ENCODE measurements around the gene DYRK1B. TPM values are rescaled to one million over a fixed set of nuclear protein-coding genes. Genes with fewer than 3 reads are reported as not detected.
A peak's percentile ranks its signal among the peaks of the same experiment; 100 is the strongest.
"Not testable (repeated sequence)": the region's sequence is repeated elsewhere in the genome, so short reads cannot be mapped to it uniquely, and the experiment has no call there.

Gene DYRK1B
- total RNA-seq, 1 donor from 2014 or later, result 16.7 TPM

DNA sequence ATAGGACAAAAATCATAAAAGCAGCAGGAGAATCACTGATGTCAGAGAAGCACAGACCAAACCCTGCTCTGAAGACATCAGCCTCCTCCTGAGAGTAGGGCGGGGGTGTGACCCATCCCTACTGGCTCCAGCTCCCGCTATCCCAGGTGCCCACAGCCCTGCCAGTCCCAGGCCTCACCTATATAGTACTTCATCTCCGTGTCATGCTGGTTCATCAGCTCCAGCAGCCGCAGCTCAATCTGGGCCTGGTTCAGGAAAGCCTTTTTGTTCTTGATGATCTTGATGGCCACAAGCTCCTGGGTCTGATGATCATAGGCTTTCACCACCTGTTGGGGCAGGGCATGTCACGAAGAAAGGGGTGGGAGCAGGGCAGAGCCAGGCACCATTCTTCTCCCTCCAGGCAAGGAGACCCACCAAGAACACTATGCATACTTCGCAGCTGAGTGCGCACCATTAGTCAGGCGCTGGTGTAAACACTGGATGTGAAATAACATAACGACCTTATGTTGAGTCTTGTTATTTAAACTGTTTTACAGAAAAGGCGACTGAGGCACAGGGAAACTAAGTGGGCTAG, 4.2 kb downstream of the DYRK1B start:
- DNase-seq, result no peak

DNA sequence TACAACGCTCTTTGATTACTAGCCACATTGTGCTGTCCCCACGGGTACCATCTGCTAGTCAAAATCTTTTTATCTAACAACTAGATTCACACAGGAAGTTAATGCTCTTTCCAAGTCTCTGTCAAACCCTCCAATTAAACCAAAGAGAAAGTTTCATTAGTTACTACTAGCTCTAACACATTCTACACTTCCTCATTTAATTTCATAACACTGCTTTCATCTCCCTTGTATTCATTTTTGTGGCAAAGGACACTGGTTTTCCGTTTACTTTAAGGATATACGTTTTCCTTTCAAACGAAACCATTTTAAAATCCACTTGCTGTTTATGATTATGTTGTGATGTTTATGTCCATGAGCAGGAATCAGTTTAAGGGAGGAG, 5.3 kb downstream of the DYRK1B start:
- no peak for DNase-seq

DNA sequence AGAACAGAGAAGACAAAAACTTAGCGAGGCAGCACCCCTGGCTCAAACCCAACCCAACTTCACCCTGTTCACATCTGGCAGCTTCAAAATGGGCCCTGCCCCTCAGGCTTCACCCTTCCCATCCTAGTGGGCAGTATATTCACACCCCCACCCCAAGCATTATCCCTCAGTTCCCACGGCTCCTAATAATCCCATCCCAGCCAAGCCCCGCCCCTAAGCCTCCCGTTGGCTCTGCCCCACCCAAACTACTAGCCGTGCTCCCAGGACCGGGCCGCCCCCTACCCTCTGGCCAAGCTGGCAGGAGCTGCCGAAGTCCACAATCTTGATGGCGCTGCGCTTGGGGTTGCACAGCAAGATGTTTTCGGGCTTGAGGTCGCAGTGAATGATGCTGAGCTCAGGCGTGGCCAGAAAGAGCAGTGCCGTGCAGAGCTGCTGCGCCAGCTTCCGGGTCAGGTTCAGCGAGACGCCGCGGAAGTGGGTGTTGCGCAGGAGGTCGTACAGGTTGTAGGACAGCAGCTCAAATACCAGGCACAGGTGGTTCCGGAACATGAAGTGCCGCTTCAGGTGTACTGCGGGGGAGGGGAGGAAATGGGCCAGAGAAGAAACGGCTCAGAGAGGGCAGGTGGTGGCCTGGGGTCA, 5.8 kb downstream of the DYRK1B start:
- DNase-seq, result no peak

DNA sequence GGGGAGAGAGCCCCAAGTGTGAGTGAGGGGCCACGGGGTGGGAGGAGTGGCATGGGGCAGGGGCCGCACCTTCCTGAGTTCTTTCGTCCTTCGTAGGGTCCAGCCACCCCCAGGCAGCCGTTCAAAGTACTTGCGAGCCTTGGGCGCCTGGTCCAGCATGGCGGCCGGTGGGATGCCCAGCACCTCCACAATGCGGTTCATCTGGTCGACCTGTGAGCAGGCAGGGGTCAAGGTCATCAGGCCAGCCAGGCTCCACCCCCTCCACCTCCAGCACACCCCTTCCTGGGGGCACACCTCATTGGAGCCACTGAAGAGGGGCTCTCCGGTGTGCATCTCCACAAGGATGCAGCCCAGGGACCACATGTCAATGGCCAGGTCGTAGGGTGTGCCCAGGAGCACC, 6.7 kb downstream of the DYRK1B start:
- DNase-seq, result no peak

DNA sequence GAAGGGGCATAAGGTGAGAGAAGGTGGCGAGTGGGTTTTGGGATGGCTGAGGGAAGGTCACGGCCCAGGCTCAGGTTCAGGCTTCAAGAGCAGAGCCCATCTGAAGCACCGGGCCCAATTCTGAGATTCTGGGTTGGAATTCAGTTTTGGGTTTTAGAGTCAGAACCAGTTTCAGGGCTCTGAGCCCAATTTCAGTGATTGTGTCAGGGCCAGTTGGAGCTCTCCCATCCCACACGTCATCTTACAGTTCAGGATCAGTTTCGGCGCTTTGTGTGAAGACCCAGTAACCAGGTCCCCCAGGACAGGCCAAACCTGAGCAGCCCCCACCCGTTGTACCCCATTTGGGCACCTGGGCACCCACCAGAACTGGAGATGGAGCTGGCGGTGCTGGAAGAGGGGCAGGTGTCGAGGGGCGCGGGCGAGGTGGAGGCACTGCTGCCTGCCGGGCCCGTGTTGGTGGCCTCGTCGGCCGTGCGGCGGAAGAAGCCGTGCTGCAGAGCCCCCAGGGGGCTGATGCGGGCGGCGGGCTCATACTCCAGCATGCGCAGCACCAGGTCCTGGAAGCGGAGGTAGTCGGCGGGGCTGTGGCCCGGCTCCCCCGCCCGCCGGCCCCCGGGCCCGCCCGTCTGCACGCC, 7.5 kb downstream of the DYRK1B start:
- DNase-seq, result no peak

DNA sequence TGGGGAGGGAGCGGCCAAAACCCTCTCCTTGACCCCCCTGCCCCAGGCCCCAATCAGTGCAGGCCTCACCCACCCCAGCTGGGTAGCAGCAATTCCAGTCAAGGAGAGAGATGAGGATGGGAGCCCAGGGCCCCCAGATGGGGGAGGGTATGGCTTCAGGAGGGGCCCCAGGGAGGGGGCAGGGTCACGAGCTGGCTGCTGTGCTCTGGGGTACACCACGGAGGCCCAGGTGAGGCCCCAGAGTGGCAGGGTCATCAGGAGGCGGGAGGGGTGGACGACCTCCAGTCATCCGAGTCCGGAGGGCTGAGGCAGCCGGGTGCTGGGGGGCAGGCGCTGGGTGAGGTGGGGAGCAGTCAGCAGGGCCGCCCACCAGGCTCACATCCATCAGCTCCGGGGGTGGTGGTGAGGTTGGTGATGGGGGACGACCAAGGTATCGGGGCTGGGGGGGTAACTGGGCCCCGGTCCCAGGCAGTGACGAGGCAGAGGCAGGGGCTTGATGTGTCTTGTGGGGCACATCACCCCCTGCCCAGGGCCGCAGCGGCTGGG, 8.4 kb downstream of the DYRK1B start:
- DNase-seq, result no peak

DNA sequence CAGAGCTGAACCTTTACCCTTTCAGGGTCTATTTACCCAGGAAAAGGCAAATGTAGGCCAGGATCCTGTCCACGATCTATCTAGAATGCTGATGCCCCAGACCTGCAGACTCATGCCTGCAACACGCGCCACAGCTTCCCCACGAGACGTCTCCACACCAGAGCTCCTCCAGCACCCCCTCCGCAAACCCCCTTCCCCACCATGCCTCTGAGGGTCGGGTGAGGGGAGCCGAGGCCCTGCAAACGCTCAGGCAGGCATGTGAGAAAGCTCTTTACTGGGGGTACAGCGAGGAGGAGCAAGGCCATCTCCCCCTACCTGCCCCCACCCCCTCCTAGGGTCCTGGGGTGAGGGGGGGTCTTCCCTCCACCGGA, 8.9 kb downstream of the DYRK1B start:
- DNase-seq, result no peak

DNA sequence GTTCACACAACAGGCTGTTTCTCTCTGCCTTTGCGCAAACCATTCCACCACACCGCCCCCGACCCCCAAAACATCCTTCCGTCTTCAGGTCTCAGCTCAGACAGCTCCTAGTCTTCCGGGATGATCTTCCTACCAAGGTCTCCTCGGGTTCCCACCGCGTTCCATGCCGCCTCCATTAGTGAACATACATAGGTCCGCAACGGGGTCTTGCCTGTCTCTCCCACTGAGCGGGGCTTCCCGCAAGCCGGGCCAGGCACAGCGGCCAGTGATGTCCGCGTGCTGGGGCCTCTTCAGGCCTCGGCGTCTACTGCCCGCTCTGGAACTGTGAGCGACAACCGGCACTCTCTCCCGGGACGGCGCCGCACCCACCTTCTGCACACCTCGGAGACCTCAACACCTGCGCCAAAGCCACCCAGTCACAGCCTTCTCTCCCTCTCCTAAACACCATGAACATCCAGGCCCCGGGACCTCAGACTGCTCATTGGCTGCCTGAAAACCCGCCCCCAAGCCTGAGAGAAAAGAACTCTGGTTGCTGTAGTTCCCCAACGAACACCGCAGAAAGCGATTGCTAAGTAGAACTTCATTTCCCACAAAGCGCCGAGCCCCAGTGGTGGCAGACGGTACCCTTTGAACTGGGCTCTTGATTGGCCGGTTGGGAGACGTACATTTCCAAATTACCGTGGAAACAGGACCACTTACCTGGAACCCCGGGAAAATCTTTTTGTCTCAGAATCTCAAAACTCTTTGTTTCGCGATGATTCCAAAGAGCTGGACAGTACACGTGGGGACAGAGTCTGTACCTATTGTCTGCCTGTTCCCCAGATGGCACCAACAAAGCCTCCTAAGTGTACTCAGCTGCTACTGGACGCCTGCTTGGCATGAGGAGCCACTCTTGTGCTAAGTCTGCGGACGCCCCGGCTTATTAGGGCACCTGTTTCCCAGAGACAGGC, 9.5 kb downstream of the DYRK1B start:
- peak; percentile 95 for DNase-seq

DNA sequence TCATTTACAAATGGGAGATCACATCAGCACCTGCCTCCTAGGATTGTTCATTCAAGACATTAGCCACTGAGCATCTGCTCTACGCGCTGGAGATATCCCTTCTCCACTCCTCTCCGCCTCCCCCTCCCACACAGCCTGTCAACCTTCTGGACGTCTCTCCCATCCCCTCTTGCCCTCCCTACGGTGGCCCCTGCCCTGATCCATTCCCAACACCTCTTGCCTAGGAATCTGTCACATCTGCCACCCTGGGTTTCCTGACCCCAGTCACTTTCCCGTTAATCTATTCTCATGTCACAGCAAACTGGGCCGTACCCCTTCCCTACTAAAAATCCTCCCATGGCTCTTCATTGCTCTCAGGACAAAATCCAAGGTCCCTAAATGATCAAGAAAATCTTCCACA, 10.3 kb downstream of the DYRK1B start:
- DNase-seq, result no peak

DNA sequence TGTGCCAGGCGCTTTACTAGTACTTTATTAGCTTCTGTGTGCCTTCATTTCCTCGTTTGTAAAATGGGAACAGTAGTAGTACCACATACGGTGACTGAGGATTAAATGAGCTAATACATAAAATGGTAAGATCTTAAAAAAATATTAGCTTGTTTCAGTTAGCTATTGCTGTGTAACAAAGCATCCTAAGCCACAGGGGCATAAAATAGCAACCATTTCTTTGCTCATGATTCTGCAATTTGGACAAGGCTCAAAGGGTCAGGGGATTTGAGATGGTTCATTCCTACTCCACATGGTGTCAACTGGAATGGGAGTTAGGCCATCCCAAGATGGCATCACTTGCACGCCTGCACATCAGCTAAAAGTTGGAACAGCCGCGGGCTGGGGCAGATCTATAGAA, 13.3 kb downstream of the DYRK1B start:
- DNase-seq, result no peak

DNA sequence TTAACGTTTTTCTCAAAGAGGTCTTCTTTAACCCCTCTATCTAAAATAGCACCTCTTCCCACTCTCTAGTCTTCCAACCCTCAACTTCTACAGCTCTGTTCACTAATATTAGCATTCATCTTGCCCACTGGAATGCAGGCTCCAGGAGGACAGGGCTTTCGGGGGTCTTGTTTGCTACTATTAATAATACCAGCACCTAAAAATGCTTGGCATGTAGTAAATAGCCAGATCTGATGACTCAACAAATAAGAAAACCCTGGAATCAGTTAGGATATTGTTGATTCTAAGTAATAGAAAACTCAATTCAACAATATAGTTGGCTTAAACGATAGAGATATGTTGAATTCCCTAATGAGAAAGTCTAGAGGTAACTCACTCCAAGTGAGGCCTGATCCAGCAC, 14.2 kb downstream of the DYRK1B start:
- no peak for DNase-seq

DNA sequence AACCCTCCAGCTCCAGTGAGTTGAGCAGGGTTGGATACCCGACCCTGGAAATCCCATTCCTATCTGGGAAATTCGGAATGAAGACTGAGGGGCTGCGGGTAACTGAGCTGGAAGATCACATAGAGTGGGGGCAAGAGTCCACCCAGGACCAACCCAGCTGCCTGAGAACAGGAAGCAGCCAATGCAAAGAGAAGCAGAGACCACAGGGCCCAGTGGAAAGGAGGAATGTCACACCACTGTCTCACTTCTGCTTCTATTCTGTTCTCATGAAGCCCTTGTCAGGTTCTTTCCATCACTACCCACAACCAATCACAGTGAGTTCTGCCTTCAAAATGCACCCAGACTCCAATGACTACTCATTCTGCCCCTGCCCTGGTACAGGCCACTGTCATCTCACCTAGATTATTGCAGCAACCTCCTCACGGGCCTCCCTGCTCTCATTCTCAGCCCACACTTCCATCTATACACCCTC, 15.3 kb downstream of the DYRK1B start:
- DNase-seq, result no peak

DNA sequence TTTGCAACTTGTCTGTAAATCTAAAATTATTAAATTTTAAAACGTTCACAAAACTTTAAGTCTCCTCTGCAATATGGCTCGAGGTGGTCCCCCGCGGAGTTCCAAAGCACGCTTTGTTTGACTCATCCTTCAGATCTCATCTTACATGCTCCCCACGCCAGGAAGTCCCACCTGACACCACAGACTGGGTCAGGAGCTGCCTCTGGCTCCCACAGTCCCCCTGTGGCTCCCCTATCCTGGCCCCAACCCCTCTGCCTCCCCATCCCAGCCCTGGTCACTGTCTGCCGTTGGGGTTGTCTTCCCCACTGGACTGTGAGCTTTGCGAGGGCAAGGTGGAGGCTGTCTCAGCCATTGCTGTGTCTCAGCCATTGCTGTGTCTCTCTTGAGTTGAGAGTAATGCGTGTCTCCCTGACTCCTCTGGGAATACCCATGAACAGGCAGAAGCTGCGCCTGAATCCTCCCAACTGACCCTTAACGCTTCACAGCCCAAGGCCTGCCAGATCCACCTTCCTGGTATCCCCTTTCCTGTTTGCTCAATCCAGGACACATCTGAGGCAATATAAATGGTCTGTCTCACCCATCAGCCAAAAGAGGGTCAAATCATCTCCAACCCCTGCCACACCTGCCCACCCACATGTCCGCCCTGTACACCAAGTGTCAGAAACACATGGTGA, 15.9 kb downstream of the DYRK1B start:
- no peak for DNase-seq

DNA sequence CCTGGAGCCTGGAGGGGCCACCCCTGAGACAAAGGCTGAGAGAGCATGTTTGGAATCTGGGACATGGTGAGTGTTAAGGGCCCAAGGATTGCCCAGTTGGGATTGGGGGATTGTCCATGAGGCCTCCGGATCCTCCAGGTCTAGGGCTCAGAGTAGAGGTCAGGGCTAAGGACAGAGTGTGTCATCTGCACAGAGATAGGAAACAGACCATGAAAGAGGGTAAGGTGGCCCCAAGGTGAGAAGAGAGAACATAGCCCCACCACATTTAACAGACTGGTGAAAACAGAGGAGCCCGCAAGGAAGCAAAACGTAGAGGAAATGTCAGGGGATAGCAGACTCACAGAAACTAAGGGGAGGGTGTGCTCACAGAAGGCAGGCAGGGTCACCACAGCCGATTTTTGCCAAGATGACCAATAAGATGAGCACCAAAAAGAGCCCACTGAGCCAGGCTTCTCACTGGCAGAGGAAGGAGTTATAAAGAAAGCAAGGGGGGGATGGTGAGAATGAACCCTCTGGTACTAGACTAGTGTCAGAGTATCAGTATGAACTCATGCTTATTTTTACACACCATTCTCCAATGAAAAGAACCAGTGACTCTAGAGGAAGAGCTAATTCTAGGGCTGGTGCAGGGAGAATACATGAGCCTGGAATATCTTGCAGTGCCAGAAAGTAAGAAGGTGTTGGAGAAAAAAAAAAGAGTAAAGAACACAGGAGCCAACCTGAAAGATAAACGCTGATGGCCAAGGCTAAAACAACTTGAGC, 17.5 kb downstream of the DYRK1B start:
- DNase-seq, result no peak

DNA sequence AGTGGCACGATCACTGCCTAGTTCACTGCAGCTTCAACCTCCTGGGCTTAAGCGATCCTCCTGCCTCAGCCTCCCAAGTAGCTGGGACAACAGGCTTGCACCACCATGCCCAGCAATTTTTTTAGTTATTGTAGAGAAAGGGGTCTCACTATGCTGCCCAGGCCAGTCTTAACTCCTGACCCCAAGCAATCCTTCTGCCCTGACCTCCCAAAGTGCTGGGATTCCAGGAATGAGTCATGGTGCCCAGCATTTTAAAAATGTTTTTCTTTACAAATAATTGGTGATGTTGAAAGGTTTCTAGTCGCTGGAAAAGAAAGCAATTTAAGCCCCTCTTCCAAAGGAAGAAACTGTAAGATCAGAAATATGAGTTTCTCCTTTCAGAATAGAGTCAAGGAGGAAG, 19.4 kb downstream of the DYRK1B start:
- no peak for DNase-seq

DNA sequence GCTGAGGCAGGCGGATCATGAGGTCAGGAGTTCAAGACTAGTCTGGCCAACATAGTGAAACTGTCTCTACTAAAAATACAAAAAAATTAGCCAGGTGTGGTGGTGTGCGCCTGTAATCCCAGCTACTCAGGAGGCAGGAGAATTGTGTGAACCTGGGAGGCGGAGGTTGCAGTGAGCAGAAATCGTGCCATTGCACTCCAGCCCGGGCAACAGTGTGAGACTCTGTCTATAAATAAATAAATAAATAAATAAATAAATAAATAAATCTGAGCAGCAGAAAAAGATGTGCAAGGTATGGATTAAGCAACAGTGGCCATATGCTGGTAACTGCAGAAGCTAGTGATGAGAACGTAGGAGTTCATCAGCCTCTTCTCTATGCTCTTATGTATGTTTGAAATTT, 19.9 kb downstream of the DYRK1B start:
- not testable (repeated sequence) for DNase-seq

DNA sequence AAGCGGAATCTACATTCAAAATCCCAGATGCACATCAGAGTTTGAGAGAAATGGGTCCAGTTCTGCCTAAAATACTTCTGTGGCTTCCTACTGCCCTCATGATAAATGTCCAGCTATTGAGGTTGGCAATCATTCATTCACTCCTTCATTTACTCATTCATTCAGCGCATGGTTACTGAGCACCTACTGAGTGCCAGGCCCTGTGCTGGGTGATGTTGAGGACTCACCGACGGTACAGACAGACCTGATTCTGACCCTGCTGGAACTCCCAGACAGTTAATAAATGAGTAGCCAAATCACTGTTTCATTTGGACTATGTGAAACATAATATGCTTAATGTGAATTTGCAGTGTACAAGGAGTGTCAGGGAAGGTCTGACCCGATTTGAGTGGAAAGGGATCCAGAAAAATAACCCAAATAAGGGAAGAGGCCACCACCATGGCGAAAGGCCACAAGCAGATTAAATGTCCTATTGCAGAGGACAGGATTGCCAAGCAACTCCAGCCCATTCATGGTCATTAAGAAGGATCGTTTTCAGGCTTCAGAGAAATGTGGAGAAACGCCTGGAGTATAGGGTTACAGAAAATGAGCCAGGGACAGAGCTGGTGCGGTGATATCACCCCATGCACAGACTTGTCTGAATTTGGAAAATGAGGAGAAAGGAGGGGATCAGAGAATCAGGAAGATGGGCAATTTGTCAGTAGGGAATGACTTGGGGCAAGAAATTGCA, 20.5 kb downstream of the DYRK1B start:
- no peak for DNase-seq

DNA sequence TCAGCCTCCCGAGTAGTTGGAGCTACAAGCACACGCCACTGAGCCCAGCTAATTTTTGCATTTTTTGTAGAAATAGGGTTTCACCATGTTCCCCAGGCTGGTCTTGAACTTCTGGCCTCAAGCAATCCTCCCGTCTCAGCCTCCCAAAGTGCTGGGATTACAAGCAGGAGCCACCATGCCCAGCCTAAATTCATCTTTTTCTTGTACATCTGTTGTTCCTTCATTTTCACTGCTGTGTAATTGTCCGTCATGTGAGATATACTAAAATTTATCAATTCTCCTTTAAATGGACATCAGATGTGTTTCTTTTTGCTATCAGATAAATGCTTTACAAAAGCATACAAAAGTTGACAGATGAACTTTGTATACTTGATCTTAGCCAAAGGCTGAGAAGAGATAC, 22.9 kb downstream of the DYRK1B start:
- no peak for DNase-seq

DNA sequence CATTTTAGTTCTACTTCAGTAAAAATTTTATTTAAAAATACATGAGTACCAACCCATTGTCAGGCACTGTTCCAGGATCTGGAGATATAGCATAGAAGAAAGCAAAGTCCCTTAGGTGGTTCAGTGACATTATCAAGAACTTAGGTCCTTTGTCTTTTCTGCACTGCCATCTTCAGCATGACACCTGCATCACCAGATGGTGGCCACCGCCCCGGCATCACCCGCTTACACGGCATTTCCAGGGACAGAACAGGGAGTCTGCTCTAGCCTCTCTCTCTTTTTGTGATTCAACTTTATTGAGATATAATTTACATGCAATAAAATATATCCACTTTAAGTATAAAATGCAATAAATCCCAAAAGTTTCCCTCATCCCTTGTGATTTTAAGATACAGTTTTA, 23.5 kb downstream of the DYRK1B start:
- DNase-seq, result no peak

DNA sequence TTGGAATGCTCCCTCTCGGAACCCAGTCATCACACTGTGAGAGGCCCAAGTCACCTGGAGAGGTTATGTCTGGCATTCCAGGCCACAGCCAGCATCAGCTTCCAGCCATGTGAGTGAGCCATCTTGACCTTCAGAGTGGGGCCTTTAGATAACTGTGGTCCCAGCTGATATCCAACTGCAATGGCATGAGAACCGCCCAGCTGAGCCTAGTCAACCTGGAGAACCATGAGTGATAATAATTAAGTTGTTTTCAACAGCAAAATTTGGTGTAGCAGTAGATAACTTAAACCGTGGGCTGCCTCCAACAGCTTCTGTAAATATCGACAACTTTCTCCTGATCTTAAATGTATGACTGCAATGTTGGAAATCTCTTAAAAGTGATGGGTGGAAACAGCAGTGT, 24.6 kb downstream of the DYRK1B start:
- DNase-seq, result no peak

DNA sequence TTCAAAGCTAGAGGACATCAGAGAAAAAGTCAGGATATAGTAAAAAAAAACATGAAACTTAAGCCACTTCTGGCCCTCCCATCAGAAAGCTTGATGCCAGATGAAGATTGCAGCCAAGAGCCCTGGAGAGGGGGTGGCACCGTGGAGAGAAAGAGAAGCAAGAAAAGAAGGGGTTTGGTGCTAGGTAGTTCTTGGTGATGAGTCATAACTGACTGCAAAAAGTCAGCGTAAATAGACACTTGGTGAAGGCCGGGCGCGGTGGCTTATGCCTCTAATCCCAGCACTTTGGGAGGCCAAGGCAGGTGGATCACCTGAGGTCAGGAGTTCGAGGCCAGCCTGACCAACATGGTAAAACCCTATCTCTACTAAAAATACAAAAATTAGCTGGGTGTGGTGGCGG, 25.3 kb downstream of the DYRK1B start:
- not testable (repeated sequence) for DNase-seq

All from occipital lobe (tissue), 2 donors.